ENCODE data around the gene CAPSL. TPM values are rescaled to one million over a fixed set of nuclear protein-coding genes. Genes with fewer than 3 reads are reported as not detected.
"Not testable (repeated sequence)": the region's sequence is repeated elsewhere in the genome, so short reads cannot be mapped to it uniquely, and the experiment has no call there.

CAPSL gene
- 0.93 and 1.1 TPM in 2 replicates for total RNA-seq
- long read RNA-seq, partial matches to known transcripts = 0 of 1 reads
- long read RNA-seq, other reads (novel, unspliced or antisense) = 0 of 1 reads

DNA sequence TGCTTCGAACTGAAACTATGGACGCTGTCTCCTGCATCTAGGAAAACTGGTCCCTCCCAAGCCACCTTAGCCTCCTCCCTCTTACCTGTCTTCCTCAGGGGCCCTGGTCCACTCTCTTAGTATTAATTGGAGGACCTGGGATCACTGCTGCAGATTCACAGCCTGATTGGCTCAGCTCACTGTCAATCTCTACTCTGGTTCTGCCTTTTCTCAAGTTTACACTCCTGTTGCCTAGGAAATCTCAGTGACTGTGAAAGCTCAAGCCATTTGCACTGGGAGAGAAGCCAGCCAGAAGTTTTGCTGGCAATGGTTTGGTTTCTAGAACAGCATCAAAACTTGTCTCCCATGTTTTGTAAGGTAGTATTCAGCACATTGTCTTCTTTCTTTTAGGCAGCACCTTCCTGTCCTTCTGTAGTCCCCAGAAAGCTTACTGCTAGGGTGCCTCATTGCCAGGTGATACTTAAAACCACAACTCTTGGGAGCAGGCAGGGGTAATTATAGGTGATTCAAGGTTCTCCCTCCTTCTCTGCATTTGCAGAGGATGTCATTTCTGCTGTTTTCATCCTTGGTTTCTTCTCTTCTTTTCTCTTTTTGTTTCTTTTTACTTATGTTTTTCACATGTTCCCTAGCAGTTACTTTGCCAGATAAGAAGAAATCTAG, at the start of gene CAPSL:
TSS of gene CAPSL (minus strand) at position 55 of the 660 bp plus-strand sequence. CDS start 17,502 bp downstream, outside the sequence.
- Mint-ChIP-seq H3K27ac (no peak within 1 kb of the TSS), H3K27me3 (no peaks in the 10 kb centered on the region), H3K4me3 (ENCODE audit: low read depth) (peak within 1 kb of the TSS; percentile 32), H3K9me3 (ENCODE audit: low read depth) (no peaks in the 10 kb centered on the region), H3K36me3 (ENCODE audit: insufficient read depth) (no peaks in the 10 kb centered on the region), H3K4me1 (ENCODE audit: low read depth) (peaks cover 7% of the 10 kb centered on the region)
- TF ChIP-seq, protein P1, sequence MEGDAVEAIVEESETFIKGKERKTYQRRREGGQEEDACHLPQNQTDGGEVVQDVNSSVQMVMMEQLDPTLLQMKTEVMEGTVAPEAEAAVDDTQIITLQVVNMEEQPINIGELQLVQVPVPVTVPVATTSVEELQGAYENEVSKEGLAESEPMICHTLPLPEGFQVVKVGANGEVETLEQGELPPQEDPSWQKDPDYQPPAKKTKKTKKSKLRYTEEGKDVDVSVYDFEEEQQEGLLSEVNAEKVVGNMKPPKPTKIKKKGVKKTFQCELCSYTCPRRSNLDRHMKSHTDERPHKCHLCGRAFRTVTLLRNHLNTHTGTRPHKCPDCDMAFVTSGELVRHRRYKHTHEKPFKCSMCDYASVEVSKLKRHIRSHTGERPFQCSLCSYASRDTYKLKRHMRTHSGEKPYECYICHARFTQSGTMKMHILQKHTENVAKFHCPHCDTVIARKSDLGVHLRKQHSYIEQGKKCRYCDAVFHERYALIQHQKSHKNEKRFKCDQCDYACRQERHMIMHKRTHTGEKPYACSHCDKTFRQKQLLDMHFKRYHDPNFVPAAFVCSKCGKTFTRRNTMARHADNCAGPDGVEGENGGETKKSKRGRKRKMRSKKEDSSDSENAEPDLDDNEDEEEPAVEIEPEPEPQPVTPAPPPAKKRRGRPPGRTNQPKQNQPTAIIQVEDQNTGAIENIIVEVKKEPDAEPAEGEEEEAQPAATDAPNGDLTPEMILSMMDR (IDR thresholded peaks at IDR 0.05; ENCODE audit: unreplicated experiment) = no peak
- peak; percentile 68 for DNase-seq (ENCODE audit: low spot score, unreplicated experiment)

DNA sequence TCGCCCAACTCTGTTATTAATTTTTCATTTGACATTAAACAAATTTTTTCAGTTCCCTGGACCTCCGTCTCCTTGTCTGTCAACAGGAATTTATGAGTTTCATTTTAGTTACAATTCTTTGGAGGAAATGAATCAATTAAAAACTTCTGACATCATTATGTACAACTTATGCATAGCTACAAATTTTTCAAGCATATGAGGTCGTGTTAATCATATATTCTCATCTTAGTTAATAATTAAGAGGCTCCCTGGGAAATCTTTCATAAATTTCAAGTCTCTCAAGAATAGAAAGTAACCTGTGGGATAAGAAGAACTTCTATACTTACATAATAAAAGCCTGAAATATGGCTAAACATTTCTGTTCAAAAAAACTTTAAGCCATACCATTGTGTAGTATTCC, 49.4 kb upstream of the CAPSL start:
- H3K36me3 Mint-ChIP-seq (ENCODE audit: insufficient read depth) = peaks cover 1% of the 10 kb centered on the region
- H3K4me3 Mint-ChIP-seq (ENCODE audit: low read depth) = no peak overlapping the region
- H3K27ac Mint-ChIP-seq = no peak overlapping the region
- H3K27me3 Mint-ChIP-seq = peaks cover 5% of the 10 kb centered on the region
- TF ChIP-seq, protein P1 (IDR thresholded peaks at IDR 0.05; ENCODE audit: unreplicated experiment) = no peak
- H3K9me3 Mint-ChIP-seq (ENCODE audit: low read depth) = peaks cover 11% of the 10 kb centered on the region
- DNase-seq (ENCODE audit: low spot score, unreplicated experiment) = no peak
- H3K4me1 Mint-ChIP-seq (ENCODE audit: low read depth) = peaks cover 15% of the 10 kb centered on the region

DNA sequence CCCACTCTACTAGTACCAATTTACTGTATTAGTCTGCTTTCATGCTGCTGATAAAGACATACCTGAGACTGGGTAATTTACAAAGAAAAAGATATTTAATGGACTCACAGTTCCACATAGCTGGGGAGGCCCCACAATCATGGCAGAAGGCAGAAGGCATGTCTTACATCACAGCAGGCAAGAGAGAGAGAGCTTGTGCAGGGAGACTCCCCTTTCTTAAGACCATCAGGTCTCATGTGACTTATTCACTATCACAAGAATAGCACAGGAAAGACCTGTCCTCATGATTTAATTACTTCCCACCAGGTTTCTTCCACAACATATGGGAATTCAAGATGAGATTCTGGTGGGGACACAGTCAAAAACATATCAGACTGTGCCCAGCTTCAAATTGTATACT, 41.3 kb upstream of the CAPSL start:
- H3K4me1 Mint-ChIP-seq (ENCODE audit: low read depth) = peaks cover under 1% of the 10 kb centered on the region
- no peak for DNase-seq (ENCODE audit: low spot score, unreplicated experiment)
- no peak overlapping the region for H3K4me3 Mint-ChIP-seq (ENCODE audit: low read depth)
- H3K9me3 Mint-ChIP-seq (ENCODE audit: low read depth) = peaks cover 29% of the 10 kb centered on the region
- H3K27me3 Mint-ChIP-seq = no peaks in the 10 kb centered on the region
- H3K27ac Mint-ChIP-seq = no peak overlapping the region
- peaks cover 14% of the 10 kb centered on the region for H3K36me3 Mint-ChIP-seq (ENCODE audit: insufficient read depth)
- TF ChIP-seq, protein P1 (IDR thresholded peaks at IDR 0.05; ENCODE audit: unreplicated experiment) = no peak

DNA sequence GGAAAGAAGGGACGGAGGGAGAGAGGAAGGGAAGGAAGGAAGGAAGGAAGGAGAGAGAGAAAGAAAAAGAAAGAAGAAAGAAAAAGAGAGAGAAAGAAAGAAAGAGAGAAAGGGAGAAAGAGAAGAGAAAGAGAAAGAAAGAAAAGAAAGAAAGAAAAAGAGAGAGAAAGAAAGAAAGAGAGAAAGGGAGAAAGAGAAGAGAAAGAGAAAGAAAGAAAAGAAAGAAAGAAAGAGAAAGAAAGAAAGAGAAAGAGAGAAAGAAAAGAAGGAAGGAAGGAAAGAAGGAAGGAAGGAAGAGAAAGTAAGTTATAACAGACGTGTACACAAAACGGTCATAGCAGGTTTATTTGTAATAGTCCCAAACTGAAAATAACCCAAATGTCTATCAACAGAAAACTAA, 38.4 kb upstream of the CAPSL start:
- not testable (repeated sequence) for H3K4me1 Mint-ChIP-seq (ENCODE audit: low read depth); H3K4me3 Mint-ChIP-seq (ENCODE audit: low read depth); H3K27ac Mint-ChIP-seq; DNase-seq (ENCODE audit: low spot score, unreplicated experiment); H3K27me3 Mint-ChIP-seq; H3K36me3 Mint-ChIP-seq (ENCODE audit: insufficient read depth)
- peaks cover 13% of the 10 kb centered on the region for H3K9me3 Mint-ChIP-seq (ENCODE audit: low read depth)

DNA sequence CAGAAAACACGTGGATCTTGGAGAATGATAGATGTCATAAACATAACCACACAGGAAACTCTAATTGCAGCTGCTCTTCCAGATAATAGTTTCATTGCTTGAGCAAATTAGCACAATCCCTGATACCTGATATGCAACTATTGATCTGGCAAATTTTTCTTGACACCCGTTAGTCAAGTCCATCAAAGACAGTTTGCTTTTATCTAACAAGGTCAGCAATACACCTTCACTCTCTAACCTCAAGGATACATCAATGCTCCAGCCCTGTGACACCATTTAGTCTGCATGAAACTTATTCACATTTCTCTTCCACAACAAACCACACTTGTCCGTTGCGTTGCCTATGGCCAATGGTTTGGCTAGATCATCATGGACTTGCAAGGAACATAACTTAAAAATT, 36.1 kb upstream of the CAPSL start:
- Mint-ChIP-seq H3K9me3 (ENCODE audit: low read depth) (peaks cover 13% of the 10 kb centered on the region), H3K27me3 (no peaks in the 10 kb centered on the region), H3K36me3 (ENCODE audit: insufficient read depth) (no peaks in the 10 kb centered on the region), H3K27ac (no peak overlapping the region), H3K4me3 (ENCODE audit: low read depth) (no peak overlapping the region), H3K4me1 (ENCODE audit: low read depth) (peaks cover 7% of the 10 kb centered on the region)
- TF ChIP-seq, protein P1 (IDR thresholded peaks at IDR 0.05; ENCODE audit: unreplicated experiment) = no peak
- no peak for DNase-seq (ENCODE audit: low spot score, unreplicated experiment)

DNA sequence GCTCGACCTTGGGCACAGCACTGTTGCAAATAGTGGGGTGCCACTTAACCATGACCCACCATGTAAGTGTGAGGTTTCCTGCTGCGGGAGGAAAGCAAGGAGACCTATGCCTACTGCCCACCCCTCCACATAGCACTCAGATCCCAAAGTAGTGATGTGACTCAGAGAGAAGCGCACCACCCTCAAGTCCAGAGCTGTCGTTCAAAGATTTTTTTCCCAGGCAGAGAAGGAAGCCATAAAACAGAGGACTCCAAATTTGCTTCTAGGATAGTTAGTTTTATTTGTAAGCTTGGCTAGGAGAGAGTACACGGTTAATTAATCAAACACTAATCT, 33.4 kb upstream of the CAPSL start:
- H3K27ac Mint-ChIP-seq = no peak overlapping the region
- H3K4me1 Mint-ChIP-seq (ENCODE audit: low read depth) = peaks cover 7% of the 10 kb centered on the region
- H3K27me3 Mint-ChIP-seq = no peaks in the 10 kb centered on the region
- no peaks in the 10 kb centered on the region for H3K36me3 Mint-ChIP-seq (ENCODE audit: insufficient read depth)
- TF ChIP-seq, protein P1 (IDR thresholded peaks at IDR 0.05; ENCODE audit: unreplicated experiment) = no peak
- no peak overlapping the region for H3K4me3 Mint-ChIP-seq (ENCODE audit: low read depth)
- no peak for DNase-seq (ENCODE audit: low spot score, unreplicated experiment)
- H3K9me3 Mint-ChIP-seq (ENCODE audit: low read depth) = peaks cover 16% of the 10 kb centered on the region
